ENCODE results near the gene CSNK1G1.
A peak's percentile ranks its signal among the peaks of the same experiment; 100 is the strongest.

Gene CSNK1G1

DNA sequence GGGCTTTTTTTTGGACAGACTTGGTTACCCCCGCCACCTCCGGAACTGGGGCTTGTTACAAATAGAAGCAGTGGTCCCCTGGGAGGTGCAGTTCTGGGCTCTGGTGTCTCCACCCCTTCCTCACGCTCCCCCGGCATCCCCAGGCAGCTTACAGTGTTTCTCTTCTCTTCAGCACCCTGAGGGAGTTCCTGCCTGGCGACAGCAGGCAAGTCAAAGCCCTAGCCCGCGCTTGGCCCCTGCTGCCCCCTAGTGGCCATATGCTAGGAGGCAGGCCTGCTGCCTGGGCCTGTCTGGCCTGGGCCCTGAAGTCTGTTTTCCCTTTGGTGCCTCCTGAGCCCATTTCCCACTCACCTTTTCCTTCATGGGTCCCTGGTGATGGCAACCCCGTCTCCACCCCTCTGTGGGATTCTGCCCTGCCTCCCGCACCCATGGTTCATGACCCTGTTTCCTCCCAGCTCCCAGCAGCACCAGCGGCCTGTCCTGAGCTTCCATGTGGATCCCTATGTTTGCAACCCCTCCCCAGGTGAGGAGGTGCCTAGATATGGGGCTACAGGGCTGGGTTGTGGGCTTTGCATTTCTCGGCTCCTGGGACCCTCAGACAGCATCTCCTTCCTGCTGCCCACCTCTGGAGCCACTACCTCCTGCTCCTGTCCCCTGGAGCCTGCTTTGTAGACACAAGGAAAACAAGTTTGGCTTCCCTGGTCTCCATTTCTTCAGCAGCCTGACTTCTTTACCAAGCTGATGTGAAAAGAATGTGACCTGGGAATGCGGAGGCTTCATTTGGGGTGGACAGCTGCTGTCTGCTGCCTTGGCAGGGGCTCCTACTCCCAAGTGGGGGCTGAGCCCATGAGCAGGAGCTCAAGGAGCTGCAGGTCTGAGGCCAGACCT is 202.2 kb downstream of the CSNK1G1 start:
- DNase-seq (ENCODE audit: low spot score): peak; percentile 87

DNA sequence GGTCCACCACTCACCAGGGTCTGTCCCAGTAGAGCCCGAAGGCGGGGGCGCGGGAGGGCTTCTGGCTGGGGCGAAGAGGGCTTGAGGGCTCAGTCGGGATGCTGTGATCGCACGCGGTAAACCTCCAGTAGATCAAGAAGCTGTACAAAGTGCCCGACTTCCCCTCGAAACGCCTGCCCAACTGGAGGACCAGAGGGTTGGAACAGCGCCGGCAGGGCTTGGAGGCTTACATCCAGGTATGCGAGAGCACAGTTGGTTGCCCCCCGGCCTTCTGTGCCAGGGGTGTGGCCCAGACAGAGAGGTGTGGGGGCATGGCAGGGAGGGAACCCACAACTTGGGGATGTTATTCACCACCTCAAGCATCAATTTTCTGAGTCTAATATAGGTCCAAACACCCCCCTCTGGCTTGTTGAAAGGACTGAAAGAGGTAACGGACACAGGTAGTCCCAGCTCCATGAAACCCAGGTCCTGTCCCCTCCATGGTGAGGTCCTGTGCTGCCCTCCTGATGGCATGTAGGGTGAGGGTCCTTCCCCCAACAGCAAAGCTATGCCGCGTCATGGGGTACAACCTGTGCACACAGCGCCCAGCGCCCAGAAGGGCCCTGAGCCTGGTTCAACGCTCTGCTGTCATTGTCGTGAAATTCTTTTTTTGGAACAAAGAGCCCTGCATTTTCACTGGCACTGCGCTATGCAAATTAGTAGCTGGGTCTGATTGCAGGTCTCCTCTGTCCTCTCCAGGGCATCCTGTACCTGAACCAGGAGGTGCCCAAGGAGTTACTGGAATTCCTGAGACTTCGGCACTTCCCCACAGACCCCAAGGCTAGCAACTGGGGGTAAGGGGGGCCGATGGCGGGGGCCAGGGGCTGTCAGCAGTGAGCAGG is 203.2 kb downstream of the CSNK1G1 start:
- DNase-seq (ENCODE audit: low spot score): no peak

DNA sequence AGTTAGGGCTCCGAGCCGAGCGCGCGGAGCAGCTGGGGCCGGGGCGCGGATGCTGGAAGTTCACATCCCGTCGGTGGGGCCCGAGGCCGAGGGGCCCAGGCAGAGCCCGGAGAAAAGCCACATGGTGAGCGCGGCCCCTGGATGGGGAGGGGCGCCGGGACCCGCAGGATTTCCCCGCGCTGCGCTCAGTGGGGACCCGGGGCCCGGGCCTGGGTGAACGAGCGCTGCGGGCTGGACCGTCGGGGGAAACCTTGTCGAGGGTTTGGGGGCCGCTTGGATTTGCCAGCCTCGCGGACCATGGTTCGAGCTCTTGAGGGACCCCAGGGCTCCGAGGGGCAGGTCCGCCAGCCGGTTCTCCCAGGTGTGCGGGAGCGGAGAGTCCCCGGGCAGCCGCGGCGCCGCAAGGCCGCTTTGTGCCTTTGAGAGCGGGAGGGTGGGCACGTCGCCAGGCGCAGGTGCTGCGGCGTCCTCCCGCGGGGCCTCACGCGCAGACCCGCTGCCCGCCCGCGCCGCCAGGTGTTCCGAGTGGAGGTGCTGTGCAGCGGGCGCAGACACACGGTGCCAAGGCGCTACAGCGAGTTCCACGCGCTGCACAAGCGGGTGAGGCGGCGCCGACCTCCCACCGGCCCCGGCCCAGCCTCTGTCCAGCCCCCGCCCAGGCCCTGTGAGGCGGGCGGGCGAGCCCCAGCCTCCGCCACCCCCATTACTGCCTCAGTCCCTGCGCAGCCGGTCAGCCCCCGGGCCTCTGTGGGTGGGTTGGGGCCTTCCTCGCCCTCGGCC is 204.1 kb downstream of the CSNK1G1 start, which contains the start of gene SNX22:
Gene SNX22 (plus strand): TSS at position 5 of the 780 bp plus-strand sequence. CDS start 45 bp downstream, at position 50.
- DNase-seq (ENCODE audit: low spot score): no peak

DNA sequence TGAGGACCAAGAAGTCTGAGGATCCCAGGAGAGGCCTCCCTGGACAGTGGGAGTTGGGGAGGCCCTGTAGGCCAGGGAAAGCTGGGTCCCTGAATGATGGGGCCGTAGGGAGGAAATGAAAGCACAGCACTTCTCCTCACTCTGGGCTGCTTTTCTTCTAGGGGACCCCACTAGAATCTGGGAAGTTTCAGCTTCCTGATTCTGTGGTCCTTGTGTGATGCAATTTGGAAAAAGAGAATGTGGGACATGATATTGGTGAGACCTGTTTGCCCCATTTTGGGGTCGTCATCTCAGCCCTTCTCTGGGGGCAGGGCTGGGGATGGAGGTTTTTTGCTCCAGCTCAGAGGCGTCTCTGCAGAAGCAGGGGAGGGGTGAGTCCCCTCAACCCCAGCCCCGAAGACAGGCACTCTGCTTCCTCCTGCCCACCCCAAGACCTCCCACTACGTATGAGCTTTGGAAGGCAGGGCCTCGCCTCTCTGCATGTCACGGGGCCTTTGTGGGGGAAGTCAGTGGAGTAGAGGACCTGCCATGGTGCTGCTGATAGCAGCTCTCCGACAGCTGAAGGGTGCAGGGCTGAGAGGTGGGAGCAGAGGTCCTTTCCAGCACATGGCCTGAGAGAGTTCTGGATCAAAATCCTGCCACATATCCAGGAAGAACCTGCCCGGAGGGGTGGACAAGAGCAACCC is 205.9 kb downstream of the CSNK1G1 start:
- DNase-seq (ENCODE audit: low spot score): no peak

DNA sequence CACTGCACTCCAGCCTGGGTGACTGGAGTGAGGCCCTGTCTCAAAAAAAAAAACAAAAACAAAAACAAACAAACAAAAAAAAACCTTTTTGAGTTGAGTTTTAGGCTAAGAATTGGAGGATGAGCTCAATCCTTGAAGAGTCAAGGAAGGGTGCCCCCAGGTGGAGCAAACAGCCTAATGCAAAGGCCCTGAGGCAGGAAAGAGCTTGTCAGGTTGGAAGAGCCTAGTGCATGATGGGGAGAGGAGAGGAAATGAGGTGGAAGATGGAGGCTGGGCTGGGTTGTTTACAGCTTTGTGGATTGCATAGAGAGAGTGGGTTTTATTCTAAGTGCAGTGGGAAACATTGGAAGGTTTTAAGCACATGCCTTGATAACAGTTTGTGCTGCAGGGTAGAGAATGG is 206.5 kb downstream of the CSNK1G1 start:
- DNase-seq (ENCODE audit: low spot score): peak; percentile 31

DNA sequence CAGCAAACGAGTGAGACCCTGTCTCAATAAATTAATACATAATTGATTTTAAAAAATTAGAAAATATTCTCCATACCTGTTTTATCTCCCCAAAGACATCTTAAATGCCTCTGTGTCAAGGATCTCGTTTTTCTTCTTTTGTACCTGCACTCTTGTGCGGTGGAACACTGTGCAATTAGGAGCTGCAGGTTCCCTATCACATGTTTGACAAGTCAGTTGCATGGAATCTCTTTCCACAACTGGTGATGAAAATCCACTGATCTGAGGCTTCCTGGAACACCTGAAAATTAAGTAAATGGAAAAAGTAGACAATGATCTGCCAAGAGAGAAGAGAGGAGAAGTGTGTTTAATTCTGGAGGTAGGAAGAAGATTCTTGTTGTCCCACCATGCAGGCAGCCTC is 207.4 kb downstream of the CSNK1G1 start:
- no peak for DNase-seq (ENCODE audit: low spot score)

DNA sequence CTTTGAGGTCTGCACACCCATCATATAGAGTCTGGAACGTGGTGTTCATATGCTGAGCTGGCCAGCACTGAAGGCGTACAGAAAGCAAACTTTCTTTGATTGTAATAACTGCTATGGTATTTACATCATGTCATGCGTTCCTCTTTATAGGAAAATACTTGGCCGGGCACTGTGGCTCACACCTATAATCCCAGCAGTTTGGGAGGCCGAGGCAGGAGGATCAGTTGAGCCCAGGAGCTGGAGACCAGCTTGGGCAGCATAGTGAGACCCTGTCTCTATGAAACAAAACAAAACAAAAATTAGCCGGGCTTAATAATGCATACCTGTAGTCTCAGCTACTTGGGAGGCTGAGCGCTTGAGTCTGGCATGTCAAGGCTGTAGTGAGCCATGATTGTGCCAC is 207.8 kb downstream of the CSNK1G1 start:
- no peak for DNase-seq (ENCODE audit: low spot score)

DNA sequence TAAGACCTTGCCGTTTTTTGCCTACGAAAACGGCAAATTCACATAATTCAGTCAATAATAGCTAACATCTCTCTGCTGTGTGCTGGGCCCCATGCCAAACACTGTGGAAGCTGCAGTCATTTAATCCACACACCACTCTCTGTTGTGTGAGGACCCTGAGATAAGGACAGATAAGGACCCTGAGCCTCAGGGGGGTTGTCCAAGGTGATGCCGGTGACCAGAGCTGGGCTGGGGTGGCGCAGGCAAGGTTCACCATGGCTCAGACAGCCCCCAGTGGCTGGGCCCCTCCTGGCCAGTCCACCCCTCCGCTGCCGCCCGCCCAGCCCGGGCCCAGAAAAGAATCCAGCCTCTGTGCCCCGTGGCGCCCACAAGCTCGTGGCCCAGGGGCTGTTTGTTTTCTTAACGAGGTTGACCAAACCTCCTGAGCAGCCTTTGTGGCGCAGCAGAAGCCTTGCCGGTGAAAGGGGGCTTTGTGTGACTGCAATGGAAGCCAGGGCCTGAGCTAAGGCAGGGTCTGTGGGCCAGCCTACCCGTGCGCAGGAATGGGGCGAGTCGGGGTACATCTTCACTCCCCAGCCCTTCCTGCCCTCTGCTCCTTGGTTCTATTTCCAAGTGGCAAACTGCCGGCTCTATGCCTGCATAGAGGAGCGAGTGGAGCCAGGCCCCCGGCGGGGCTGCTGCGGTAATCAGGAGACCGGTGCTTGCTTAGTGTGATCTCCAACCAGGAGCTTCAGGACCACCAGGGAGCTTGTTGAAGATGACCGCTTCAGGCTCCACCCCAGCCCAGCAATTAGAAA is 208.9 kb downstream of the CSNK1G1 start:
- DNase-seq (ENCODE audit: low spot score): no peak

DNA sequence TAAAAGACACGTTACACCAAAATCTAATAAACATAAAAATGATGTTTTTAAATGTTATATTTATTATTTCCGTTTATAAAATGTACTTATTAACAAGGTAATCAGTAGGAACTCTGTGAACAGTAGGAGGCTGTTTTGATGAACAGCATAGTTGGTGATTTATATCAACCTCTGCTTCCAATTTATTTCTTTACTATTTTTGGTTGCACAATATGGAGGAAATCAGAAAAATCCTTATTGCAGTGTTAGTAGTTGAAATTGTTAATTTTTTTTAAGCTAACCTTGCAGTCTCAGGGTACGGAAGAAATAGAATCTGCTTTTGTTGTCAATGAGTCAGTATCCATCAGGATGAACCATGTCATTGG is 209.5 kb downstream of the CSNK1G1 start:
- DNase-seq (ENCODE audit: low spot score): no peak

DNA sequence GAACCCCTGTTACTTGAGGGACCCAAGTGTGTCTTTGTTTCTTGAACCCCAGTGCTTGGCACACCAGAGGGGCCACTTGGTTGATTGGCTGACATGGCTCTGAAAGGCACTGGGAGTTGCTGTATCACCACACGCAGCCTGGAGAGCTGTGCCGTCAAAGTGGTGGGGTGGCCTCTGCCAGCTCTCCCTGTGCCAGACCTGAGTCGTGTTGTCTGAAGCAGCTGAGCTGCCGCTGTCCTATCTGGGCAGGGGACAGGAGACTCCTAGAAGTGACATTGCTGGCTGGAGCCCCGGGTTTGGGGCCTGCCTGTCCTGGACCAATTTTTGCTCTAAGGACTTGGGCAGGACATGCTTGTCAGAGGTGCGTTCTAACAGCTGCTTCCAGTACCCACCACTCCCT is 209.9 kb downstream of the CSNK1G1 start:
- DNase-seq (ENCODE audit: low spot score): no peak

DNA sequence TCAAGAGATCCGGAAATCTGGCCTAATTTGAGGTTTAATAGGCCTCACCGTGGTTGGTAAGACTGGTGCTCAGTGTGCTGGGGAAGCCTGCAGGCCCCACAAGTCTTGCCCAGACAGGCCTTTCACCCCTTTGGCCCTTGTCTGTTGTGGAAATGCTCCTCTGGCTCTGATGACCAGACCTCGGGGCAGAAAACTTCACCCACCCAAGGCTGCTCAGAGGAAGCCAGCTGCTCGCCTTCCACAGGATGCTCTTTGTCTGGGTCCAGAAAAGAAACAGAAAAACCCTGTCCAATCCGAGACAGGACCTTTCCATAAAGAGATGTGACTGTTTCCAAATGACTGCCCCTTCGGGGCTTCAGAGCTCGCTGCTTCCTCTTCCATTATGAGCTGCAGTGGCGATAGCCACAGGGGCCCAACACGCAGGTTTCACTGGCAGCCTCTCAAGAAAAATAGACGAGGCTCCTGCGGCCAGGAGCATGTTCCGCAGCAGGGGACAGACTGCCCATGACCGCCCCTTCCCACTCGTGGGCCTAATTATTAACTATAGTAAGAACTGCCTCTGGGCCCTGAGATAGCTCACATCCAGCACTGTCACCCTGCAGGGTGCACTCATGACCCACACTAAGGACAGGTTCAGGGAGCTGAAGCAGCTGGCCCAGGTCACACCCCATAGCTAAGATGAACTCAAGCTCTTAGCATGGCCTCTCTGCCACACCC is 211.2 kb downstream of the CSNK1G1 start:
- peak; percentile 31 for DNase-seq (ENCODE audit: low spot score)

DNA sequence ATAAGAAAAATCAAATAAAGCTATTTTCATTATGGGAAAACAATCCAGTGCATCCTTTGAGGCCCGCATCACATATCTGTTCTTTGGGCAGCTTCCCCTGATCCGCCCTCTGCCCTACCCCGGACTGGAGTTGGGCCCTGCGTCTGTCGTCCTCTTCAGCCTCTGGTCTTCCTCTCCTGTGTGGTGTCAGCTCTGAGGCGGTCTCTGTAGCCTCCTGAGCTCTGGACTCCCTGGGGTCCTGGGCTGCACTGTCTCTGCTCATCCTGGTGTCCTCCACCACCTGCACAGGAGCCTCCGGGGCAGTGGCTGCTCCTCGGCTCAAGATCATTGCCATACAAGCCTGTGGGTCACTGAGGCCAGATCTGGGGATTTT is 211.8 kb downstream of the CSNK1G1 start:
- no peak for DNase-seq (ENCODE audit: low spot score)

DNA sequence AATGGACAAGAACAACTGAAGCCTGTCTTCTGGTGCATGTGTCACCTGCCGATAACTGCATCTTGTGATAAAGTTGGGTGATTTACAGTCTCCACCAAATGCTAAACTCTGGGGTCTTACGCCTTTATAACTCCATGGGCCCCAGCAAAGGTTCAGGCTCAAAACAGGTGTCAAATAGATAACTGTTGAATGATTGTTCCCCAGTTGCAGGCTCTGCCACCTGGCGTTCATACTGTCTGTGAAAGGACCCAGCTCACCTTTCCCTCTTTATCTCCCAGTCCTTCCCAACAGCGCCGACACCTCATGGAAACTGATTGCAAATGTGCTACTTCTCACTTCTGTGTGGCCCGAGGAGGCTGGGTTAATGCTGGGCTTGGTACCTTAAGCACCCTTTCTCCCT is 212.7 kb downstream of the CSNK1G1 start:
- DNase-seq (ENCODE audit: low spot score): no peak

DNA sequence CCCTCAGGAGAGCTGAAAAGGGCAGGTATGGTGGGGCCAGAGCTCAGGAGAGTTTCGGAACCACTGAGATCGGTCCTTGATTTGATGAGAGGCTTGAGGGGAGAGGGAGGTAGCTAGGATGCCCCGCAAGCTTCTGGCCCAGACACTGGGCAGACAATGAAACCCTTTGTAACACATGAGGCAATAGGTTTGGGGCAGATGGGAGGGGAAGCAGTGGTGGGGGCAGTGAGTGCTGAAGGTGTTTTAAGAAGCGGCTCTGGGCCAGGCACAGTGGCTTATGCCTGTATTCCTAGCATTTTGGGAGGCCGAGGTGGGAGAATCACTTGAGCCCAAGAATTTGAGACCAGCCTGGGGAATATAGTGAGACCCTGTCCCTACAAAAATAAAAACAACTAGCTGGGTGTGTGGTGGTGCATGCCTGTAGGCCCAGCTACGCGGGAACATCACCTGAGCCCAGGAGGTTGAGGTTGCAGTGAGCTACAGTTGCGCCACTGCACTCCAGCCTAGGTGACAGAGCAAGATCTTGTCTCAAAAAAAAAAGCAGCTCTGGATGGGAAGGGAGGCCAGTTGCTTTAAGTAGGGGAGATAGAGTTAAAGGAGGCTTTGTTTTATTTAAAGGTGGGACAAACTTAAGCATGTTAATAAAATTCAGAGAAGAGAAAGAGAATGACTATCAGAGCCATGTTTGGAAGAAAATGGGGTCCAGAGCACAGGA is 214.0 kb downstream of the CSNK1G1 start:
- DNase-seq (ENCODE audit: low spot score): no peak

DNA sequence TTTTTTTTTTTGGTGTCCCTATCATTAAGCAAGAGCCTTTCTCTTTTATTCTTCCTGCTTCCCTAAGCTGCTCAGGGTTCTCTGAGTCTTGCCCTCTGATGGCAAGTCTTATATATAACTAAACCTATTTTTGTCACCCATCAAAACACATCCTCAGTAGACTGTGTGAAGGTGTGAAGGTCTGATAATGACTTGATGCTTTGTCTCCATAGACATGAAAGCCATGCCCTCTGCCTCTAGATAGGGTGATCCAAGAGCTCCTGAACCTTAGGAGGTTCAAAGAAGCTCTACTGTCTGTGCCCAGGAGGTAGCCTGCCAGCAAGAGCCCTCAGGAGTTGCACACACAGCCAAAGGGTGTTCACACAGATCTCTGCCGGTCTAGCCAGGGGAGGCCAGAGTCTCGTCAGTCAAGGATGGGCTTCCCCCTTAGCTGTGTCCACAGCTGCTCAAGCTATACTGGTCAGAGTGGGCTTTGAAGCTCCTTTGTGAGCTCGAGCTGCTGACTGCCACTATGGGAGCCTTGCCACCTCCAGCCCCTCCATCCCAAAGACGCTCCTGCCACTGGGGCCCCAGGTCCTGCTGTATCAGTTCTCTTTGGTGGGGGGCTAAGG is 217.5 kb downstream of the CSNK1G1 start:
- no peak for DNase-seq (ENCODE audit: low spot score)

DNA sequence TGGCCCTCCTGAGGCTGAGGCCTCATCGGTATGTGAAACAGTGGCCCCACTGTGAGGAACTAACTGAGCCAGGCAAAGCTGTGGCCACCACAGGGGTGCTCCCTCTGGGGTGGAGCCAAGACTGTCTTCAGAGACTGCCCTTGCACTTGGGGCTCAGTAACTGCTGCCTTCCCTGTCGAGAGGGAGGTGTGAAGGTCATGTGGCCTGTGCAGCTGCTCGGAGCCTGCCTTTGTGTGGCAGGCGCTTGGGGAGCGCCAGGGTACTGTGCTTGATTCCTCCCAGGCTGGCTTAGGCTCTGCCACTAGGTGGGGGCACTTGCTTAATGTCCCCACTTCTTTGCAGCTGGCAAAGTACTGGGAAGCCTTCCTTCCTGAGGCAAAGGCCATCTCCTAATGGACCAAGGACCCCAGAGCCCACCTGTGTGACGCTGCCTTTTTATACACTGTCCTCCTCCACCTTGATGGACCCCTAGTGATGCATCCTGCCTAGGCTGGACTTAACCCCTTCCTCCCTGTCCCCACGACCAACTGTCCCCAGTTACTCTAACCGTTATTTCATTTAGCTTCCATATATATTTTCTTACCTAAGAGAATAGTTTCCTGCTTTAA is 218.6 kb downstream of the CSNK1G1 start:
- DNase-seq (ENCODE audit: low spot score): no peak

DNA sequence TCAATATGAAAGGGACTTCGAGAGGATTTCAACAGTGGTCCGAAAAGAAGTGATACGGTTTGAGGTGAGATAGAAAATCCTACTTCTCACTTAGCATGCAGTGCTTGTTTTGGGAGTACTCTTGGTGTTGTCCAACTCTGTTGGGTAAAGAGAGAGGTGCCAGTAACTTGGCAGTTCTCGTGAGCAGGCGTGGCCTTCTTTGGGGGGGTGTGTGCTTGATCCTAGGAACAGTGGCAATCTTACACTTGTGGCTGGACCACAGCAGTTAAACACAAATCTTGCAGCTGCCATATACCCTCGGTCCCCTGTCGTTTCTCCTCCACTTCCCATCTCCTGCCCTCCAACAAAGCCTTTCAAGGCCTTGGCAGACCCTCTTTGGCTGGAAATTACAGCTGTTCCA is 219.6 kb downstream of the CSNK1G1 start:
- DNase-seq (ENCODE audit: low spot score): no peak

DNA sequence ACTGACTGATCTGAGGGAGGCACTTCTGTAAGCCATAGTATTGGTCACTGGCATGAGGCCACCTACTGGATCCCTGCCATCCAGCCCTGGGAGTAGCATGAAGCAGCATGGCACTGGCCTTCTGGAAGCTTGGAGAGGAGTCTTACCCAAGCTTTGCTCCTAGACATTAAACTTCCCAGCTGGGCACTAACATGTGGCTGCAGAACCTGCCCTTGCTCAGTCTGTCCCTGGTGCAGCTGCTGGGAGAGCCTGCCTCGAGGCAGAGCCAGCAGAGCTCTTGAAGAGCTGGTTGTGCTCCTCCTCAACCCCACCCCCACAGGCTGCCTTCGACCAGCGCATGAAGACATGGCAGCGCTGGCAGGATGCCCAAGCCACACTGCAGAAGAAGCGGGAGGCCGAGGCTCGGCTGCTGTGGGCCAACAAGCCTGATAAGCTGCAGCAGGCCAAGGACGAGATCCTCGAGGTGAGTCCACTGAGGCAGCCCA is 221.6 kb downstream of the CSNK1G1 start:
- no peak for DNase-seq (ENCODE audit: low spot score)
